GM19452 (cell line): ENCODE measurements around the gene DCP1B.

Experiments used
- ATAC-seq: cut with Tn5 transposase; IDR thresholded peaks from one replicate; pipeline ENCODE4 v1.9.1; 2021; ENCODE audit not compliant: unreplicated experiment

Gene DCP1B

DNA sequence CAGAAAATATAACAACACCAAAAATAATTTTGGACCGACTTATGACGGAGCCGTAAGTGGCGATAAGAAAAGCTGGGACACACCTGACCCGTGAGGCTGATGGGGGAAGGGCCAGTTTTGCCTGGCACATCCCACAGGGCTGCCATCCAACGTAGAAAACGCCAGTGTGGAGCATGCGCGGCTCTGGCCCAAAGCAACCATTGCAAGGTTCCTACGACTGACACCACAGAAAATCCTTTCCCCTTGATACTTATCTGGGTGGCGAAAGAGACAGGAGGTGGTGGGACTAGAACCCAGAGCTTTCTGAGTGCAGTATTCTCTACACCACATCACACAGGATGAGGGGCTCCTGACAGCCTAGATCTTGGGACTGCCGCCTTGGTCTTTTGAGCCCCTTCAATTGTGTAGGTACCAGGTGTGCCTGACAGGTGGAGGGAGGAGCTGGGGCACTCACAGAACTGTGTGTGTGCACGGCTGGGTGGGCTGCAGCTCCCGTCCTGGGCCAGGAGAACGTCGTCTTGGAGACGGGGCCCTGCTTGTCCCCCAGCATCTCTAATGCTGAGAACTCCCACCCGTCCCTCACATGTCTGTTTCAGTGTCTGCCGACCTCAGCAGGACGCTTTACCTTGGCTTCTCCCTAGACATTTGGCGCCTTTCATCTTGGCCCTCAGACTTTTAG lies 68.4 kb downstream of the DCP1B start:
- no peak for ATAC-seq

DNA sequence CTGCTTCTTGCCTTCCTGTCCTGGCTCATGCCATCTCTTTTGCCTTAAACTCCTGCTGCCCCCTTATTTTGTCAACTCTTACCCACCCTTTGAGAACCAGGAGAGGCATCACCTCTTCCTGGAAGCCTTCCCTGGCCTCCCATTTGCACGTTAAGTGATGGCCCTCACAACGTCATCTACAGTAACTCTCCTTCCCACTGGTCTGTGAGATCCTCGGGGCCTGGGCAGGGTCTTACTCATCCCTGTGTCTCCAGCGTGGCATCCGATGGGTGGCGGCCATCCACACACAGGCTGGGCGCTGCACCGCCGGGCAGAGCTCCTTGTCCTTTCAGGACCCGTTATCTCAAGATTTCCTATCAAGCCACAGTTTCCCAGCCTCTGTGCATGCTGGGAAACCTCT lies 69.0 kb downstream of the DCP1B start:
- no peak for ATAC-seq

DNA sequence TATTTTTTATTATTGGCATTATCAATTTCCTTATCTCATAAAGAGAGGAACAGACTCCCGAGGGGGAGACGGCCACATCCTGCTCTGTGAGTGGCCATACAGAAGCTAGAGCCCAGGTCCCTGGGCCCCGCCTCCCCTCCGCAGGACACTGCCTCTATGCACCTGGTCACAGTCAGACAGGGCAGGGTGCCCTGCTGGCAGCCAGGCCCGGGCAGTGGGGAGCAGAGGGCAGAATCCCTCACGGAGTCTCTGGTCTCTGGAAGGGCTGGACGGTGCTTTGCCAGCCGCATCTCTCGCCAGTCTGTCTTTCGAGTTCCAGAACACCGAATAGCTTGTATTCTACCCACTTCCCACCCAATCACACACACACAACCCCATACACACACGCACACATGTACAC lies 69.4 kb downstream of the DCP1B start:
- no peak for ATAC-seq

DNA sequence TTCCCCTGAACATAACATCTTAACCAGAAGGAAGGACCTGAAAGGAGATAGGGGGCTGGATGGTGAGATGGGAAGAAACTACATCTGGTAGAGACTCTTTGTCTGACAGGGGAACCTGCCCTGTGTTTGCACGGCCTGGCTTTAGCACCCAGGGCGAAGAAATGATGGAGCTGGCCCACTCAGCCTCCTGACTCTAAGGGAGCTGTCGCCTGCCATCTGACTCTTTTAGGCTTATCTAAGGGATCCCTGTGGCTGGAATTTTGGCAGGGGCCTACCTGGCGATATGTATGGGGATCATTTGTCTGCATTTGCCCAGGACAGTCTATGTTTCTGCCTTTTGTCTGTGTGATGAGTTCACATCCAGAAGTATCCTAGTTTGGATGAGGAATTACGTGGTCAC lies 70.2 kb downstream of the DCP1B start:
- no peak for ATAC-seq

DNA sequence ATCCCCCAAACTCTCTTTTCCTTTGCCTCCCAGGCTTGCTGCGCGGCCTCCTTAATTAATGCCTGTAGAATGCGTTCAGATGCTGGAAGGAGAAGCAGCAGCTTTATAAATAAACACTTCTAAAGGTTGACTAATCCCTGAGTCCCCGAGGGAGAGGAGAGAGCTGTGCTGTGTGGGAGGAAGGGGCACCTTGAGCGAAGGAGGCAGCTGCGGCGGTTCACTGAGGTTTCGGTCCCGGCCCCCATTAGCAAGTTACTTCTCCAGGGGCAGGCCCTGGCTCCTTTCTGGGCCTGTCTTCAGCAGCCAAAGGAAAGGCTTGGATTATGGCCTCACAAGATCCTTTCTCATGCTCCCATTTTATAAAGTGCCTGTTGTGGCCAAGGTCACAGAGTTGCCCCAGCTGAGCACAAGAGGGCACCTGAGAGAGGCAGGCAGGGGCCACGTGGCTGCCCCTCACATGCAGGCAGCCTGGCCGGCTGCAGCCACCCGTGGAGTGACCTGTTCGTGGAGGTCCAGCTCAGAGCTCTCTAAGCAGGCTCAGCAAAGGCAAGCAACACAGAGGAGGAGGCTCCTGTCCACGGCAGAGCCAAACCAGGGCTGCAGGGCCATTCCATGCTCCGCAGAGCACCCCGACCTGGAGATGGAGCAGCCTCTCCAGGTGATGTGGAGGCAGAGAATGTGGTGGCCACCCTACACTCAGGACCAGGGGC lies 70.8 kb downstream of the DCP1B start:
- ATAC-seq: no peak

DNA sequence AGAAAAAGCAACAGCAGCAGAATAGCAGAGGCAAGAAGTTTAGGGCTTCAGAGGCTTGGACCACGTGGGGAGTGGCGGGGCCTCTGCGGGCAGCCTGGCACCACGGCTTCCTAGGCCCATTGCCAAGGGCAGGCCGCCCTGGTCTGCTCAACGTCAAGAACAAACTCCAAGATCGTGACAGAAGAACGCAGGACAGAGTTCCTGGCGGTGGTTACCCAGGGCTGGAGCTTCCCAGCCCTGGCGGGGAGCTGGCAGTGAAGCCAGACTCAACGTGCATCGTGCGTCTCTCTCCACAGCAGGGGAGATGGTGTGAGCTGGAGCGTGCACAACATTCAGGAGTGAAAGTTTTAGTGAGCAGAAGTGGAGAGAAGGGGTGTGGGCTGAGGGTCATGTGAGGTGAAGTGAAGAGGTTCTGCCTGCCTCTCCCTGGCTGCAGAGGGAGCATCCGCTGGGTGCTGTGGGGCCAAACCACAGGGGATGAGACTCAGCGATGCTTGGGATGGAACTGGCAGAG lies 71.9 kb downstream of the DCP1B start:
- no peak for ATAC-seq

DNA sequence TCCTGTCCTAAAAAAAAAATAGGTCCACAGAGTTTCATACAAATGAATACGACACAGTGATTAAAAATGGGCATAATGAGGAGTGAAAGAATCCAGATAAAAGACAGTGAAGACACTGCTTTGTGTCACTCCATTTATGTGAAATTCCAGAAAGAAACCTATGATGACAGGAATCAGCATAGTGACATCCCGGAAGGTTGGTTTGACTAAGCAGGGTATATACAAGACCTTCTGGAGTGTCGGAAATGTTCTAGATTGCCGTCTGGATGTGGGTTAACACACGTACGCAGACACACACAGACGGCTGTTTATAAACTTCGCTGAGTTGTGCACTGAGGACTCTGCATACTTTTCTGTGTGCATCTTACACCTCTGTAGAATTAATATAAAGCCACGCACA lies 72.6 kb downstream of the DCP1B start:
- no peak for ATAC-seq

DNA sequence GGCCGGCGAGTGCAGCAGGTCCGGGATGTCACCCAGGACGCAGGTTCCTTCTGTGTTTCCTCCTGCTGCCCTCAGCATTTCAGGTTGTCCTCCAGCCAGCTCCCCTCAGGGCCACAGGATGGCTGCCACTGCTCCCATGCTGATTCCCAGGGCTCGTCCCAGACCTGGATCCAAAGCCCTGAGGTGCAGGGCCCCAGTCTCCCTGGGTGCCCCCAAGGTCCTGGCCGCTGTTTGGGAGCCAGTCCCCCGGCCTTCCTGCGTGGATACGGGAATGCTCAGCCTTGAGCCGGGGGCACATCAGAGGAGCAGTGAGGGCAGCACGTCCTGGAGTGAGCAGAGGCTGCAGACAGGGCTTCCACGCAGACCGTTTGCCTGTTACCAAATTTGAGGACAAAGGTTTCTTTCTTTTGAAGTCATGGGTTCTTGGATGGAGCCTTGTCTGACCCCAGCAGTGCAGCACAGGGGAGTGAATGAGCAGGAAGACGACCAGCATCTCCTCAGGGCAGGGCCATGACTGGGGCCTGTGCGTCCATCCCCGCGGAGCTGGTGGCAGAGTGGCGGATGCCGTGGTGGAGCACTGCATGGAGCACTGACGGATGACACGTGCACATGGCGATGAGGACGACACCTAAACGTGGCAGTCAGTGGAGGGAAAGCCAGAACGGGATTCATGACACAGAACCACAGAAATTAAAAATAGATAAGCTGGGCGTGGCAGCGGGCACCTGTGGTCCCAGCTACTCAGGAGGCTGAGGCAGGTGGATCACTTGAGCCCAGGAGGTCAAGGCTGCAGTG lies 73.3 kb downstream of the DCP1B start:
- no peak for ATAC-seq

DNA sequence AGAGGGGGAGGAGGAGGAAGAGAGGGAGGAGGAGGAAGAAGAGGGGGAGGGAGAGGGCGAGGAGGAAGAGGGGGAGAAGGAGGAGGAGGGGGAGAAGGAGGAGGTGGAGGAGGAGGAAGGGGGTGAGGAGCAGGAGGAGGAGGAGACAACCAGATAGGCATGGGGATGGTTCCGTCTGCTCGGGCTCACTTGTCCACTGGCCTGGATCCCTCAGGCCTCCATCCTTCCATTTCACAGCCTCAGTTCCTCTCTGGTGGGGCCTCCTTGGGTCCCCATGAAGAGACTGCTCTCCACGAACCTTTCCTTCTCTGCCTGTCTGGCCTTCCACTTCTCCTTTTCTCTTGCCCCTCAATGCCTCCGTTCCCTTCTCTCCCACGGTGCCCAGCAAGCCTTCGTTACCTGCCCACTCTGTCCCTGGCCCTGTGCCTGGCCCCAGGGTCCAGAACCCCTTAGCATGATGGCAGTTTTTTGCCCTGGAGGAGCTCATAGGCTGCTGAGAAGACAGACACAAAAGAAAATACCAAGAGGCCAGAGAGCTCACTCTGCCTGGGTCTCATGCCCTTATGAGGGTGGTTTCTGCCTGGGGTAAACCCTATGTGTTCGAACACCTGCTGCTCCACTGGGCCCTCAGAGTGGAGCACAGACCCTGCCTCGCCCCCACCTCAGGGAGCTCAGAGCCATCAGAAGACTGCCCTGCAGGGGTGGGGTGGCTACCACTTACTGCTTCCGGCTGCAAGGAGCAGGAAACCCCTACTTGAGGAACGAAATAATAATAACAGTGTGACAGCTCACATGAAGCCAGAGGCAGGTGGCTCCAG lies 74.1 kb downstream of the DCP1B start:
- ATAC-seq: no peak

DNA sequence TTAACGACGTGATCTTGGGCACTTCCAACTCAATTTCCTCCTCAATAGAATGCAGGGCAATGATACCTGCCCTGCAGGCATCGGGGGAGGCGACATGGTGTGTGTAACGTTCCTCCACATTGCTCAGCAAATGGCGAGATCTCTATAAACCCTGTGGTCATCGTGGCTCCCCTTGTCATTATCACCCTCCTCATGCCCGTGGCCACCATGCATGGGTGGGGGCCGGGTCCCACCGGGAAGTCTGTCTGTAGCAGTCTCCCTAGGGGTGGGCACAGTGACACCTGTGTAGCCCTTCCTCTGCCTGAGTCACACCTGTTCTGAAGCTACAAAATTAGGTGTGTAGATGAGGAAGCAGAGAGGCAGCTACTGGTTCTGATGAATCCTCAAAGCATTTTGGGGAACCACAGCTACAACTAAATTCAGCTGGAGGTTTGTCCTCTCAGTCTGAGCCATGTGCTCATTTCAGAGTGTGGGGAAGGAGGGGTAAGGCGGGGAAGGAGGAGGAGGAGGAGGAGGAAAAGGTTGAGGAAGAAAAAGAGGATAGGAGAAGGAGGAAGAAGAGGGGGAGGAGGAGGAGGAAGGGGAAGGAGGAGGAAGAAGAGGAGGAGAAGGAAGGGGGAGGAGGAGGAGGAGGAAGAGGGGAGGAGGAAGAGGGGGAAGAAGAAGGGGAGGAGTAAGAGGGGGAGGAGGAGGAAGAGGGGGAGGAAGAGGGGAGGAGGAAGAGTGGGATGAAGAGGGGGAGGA lies 74.8 kb downstream of the DCP1B start:
- no peak for ATAC-seq

DNA sequence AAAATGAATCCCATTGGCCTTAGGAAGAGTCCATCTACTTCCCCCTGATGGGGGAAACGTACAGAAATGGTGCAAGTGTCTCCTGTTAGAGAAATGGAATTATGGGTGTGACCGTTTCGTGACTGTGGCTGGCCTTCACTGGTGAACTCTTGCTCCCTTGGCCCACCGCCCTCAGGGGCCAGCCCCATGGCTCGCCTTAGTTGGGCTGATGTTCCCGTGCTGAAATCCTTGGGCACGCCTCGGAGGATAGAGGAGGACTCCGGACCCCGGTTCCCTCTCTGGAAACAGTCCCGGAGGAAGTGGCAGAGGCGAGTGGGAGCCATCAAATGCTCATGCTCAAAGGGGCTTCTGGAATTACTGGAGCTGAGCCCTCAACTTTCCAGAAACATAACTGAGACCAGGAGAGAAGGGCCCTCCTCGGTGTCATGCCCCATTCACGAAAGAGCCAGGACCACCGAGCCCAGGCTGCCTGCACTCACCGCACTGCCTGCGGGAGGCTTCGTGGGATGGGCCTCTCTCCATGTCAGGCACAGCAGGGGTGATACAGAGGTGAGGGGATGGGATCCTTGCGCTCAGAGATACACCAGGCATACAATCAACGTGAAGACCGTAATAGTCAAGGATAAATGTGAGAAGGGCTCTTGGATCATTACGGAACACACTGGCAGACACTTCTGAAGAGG lies 75.7 kb downstream of the DCP1B start:
- ATAC-seq: no peak

DNA sequence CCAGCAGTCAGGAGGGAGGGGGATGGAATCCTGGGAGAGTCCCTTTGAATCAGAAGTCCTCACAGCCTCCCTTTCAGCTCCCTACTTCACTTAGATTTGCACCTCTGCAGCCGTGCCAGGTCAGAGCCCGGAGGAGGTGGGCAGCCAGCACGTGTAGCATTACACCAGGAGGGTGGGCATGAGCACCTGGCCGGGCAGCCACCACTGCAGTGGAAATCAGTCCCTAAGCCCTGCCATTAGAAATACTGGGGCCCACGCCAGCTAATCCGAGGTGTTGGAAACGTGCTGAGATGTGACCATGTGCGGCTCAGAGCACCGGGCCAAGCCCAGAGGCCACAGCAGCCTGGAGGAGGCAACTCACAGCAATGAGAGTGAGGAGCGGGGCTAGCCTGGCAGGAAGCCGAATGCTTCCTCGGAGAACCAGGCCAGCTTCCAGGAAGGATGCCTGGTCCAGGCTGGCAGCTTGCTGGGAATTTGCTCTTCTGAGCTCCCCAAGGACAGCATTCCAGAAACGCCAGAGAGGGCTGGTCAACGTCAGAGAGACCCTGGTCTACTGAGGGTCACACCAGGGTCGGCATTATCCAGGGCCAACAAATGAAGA lies 76.4 kb downstream of the DCP1B start:
- ATAC-seq: no peak

DNA sequence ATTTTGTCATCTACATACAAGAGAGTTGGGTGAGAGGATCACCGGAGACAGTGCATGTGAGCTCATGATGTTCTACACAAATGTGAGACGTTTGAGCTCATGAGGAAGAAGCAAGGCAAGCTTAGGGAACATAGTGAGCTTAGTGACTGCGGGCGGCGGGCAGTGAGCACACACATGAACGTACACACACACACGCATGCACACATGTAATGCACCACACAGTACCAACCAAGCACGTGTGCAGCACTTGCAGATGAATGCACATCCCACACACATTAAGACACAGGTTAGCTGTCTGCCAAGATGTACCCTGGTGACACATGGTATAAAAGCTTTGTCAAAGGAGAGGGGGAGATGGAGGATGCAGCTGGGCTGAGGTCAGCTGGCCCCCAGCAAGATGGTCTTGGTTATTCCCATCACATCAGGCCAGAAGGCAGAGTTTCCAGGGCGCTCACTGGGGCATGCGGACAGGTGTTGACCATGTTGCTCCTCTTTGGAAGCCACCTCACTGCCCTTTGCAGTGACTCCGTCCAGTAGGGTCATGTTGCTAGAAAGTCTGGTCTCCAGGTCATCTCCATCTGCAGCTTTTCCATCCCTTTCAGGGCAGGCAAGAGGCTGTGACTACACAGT lies 77.1 kb downstream of the DCP1B start:
- ATAC-seq: no peak

DNA sequence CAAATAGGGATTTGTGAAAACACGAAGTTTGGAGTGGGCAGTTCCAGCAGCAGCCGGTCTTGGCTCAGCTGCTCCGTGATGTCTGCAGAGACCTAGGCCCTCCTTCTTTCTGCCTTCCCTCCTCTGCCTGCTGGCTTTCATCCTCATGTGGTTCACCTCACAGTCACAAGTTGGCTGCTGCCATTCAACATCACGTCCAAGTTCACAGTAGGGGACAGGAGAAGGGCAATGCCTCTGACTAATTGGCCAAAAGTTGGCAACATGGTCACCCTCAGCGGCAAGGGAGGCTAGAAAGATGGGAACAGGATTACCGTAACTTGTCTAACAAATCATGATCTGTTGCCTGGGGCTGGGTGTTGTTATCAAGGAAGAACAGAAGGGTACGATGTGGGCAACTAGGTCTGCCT lies 78.0 kb downstream of the DCP1B start:
- ATAC-seq: no peak

DNA sequence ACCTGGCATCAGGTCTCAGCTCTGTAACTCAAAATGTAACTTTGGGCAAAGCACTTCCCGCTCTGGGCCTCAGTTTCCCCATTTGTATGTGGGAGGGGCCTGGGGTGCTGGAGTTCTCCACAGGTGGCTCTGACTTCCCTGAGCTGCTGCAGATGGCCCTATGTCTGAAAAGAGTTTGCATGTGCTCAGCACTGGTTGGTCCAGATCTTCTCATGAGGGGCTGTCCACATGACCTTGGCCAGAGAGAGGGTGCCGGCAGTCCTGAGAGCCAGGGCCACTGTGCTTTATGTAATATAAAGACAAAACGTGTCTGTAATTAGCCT lies 78.6 kb downstream of the DCP1B start:
- ATAC-seq: no peak

DNA sequence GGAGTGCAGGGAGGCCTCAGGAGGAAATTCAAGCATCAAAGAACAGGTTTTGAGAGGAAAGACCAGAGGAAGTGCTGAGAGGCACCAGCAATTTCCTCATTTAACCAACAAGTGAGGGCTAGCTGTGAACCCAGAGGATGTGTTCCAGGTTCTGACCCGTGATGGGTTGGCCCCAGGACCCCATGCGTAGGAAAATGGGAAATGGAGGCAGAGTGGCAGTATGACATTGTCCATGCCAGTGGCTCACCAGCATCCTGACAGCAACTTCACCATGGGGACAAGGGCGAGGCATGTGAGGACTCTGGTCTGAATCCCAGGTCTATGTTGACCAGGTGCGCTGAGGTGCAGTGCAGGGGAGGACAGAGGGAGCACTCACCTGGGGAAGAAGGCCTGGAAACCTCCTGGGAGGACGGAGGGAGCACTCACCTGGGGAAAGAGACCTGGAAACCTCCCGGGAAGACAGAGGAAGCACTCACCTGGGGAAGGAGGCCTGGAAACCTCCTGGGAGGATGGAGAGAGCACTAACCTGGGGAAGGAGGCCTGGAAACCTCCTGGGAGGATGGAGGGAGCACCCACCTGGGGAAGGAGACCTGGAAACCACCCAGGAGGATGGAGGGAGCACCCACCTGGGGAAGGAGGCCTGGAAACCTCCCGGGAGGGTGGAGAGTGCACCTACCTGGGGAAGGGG lies 79.1 kb downstream of the DCP1B start:
- ATAC-seq: no peak

DNA sequence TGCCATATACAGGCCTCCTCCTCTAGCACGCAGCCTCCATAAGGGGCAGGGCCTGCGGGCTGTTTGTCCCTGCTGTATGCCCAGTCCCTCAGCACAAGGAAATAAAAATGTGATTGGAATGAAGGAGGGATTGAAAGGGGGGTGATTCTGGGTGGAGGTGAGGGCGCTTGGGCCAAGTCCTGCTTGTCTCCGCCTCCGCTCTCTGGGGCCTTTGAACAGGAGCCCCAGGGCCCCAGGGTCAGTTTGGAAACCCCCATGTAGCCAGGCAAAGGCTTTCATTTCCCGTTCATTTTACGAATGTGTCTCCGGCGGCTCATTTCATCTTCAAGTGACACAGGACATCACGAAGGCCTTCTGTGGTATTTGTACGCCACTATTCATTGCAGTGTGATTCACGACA lies 81.3 kb downstream of the DCP1B start:
- ATAC-seq: no peak

DNA sequence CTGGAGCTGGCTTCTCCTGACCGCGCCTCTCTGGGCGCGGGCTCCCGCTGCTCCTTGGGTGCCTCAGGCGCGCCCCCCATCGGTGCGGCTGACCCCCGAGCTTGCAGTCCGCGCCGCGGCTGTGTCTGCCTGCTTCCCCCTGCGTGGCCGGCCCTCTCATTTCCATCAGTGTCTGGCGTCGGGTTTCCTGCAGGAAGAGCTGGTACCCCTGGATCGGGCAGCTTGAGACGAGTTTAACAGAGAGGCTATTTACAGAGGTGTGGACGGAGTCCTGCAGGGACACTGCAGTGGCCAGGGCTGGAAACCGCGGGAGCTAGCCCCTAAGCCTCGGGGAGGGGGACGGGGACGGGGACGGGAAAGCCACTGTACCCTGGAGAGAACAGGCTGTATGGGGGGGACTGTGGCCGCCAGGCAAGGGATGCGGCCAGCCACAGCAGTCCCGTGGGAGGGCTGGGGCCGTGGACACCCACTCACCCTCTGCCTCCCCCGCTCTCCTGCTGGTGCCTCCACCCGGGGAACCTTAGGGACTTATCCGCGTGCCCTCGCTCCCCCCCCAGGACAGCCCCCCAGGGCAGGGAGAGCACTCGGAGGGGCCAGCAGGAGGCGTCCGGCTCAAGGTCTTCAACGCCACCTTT lies 82.1 kb downstream of the DCP1B start:
- no peak for ATAC-seq
